Measurements from ENCODE around the gene RAB3B. TPM values are rescaled to one million over a fixed set of nuclear protein-coding genes. Genes with fewer than 3 reads are reported as not detected.

Gene RAB3B
- total and polyA plus RNA-seq, 2 of the 4 experiments (the other 2 are of a cell fraction), result 33.6 to 78.5 TPM

- TF ChIP-seq BHLHE40 (IDR thresholded peaks at IDR 0.05; ENCODE audit: low read depth, low read length), result no peak
- TF ChIP-seq FOS (IDR thresholded peaks at IDR 0.05; ENCODE audit: low read depth, low read length), result no peak
- no peak for TF ChIP-seq MAZ (IDR thresholded peaks at IDR 0.05; ENCODE audit: borderline replicate concordance, low read depth, low read length)
Observed at GRCh38 chr1:51956528-51957509, 33.7 kb downstream of the RAB3B start (continued).

Data from IMR-90 (cell line).